ENCODE results near the gene WFS1.

WFS1 gene

DNA sequence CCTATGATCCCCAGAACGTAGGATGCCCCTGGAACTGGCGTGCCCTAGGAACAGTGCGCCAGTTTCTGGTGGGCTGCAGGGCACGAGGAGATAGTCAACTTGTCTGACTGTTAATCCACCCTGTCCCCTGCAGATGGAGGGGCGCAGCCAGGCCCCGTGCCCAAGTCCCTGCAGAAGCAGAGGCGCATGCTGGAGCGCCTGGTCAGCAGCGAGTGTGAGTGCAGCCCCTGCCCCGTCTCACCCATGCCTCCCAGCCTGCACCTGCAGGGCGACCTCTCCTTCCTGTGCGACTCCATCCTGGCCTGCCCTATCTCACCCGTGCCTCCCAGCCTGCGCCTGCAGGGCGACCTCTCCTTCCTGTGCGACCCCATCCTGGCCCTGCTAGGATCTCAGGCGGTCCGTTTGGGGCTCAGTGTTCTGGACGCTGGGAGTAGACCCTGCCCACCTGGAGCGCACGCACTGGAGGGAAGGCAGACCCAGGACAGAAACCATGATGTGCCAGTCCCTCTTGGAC is 22.2 kb downstream of the WFS1 start:
- DNase-seq (ENCODE audit: low read depth): no peak
- TF ChIP-seq, protein P1, sequence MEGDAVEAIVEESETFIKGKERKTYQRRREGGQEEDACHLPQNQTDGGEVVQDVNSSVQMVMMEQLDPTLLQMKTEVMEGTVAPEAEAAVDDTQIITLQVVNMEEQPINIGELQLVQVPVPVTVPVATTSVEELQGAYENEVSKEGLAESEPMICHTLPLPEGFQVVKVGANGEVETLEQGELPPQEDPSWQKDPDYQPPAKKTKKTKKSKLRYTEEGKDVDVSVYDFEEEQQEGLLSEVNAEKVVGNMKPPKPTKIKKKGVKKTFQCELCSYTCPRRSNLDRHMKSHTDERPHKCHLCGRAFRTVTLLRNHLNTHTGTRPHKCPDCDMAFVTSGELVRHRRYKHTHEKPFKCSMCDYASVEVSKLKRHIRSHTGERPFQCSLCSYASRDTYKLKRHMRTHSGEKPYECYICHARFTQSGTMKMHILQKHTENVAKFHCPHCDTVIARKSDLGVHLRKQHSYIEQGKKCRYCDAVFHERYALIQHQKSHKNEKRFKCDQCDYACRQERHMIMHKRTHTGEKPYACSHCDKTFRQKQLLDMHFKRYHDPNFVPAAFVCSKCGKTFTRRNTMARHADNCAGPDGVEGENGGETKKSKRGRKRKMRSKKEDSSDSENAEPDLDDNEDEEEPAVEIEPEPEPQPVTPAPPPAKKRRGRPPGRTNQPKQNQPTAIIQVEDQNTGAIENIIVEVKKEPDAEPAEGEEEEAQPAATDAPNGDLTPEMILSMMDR (IDR thresholded peaks at IDR 0.05; ENCODE audit: control insufficient read depth, insufficient read depth, low read depth, low read length, missing control alignments): no peak
- no peak overlapping the region for H3K4me3 ChIP-seq (ENCODE audit: control insufficient read depth, low read depth, low read length)

DNA sequence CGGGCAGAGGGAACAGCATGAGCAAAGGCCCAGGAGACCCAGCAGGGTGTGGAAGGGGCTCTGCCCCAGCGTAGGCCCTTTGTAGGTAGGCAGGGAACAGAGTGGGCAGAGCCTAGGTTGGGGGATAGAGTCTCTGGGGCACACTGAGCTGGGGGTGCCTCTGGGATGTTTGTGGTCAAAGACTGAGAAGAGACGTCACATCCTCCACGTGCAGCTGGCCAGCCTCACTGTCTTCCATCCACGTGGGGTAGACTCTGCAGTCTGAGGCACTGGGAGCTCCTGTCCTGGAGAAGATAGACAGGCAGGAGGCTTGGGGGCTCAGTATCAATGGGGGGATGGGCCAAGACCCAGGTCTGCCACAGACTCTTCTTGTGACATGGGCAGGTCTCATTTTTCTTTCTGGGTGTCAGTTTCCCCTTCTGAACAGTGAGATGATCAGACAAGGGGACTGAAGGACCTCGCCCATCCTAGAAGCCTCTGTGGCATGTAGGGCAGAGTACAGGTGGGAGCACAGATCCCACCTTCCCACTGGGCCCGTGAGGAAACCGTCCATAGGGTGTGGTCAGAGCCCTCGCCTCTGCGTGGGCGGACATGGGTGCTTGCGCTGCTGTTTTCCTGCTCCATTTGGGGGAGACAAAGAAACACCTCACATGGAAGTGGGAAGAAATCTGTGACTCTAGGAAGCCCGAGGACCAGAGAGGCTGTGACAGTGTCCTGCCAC is 22.9 kb downstream of the WFS1 start:
- no peak overlapping the region for H3K4me3 ChIP-seq (ENCODE audit: control insufficient read depth, low read depth, low read length)
- DNase-seq (ENCODE audit: low read depth): no peak
- TF ChIP-seq, protein P1 (IDR thresholded peaks at IDR 0.05; ENCODE audit: control insufficient read depth, insufficient read depth, low read depth, low read length, missing control alignments): no peak

DNA sequence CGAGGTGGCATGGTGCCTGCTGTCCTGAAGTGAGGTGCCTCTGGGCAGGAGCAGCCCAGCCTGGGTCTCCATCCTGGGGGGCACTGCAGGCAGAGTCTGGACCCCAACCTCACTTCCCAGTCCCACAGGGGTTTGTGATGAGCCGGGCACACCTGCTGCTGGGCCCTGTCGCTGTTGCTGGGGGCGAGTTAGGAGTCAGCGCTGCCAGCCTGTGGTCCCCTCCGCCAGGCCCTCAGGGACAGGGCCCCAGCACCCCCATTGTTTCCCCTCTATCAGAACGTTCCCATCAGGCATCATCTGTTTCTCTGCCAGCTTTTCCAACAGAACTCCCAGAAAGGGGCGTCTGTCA is 23.4 kb downstream of the WFS1 start:
- TF ChIP-seq, protein P1 (IDR thresholded peaks at IDR 0.05; ENCODE audit: control insufficient read depth, insufficient read depth, low read depth, low read length, missing control alignments): no peak
- no peak overlapping the region for H3K4me3 ChIP-seq (ENCODE audit: control insufficient read depth, low read depth, low read length)
- DNase-seq (ENCODE audit: low read depth): no peak

DNA sequence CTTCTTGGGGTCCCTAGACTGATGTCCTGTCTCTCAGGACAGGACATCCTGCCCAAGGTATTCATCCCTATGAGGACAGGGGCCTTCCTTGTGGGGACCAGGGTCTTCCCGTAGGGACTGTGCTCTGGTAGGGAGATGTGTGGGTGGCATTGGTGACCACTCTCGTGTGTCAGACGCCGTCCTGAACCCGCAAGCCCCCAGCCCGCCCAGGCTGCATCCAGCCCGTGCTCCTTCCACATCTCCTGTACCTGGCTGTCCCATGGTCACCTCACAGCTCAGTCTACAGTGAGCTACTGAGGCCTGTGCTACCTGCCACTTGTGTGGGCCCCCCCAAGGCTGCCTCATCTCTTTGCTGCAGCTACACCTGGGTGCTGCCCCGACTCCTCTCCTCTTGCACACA is 24.0 kb downstream of the WFS1 start:
- H3K4me3 ChIP-seq (ENCODE audit: control insufficient read depth, low read depth, low read length): no peak overlapping the region
- DNase-seq (ENCODE audit: low read depth): no peak
- TF ChIP-seq, protein P1 (IDR thresholded peaks at IDR 0.05; ENCODE audit: control insufficient read depth, insufficient read depth, low read depth, low read length, missing control alignments): no peak

DNA sequence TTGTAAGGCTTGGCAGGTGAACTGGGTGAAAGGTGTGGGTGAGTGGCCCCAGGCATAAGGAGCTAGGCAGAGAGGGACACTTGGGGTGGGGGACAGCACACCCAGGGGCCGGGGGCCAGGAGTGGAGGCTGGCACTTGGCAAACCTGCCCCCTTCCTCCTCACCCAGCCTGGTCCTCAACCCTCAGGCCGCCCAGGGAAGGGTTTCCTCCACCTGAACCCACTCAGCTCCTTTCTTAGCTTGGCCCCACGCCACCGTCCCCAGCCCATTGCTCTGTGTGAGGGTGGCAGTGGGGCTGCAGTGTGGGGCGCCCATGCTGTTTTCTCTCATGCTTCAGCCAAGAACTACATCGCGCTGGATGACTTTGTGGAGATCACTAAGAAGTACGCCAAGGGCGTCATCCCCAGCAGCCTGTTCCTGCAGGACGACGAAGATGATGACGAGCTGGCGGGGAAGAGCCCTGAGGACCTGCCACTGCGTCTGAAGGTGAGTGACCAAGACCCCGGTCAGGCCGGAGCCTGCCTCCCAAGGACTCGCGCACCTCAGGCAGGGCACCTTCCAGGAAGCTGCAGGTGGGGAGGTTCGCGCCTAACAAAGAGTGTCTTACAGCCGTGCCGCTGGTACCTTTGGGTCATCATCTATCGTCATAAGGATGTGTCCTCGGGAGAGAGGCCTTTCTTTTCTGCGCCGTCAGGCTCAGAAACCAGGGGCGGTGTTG is 25.2 kb downstream of the WFS1 start:
- TF ChIP-seq, protein P1 (IDR thresholded peaks at IDR 0.05; ENCODE audit: control insufficient read depth, insufficient read depth, low read depth, low read length, missing control alignments): no peak
- DNase-seq (ENCODE audit: low read depth): no peak
- H3K4me3 ChIP-seq (ENCODE audit: control insufficient read depth, low read depth, low read length): no peak overlapping the region

DNA sequence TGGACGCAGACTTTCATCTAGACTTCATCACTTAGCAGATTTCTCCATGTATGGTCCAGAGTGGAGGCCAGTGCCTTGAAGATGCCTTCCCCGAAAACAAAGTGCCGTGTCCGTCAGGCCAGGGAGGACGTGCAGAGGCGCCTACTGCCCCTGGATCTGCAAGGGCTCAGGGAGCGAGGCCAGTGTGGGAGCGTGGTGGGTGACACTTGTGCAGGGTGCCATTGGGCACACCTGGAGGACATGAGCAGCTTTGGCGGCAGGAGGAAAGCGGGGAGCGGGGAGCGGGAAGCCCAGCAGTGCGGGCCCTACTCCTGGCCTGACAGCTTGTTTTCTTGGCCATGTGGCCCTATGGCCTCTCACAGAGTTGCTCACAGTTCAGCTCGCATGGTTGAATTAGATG is 25.8 kb downstream of the WFS1 start:
- TF ChIP-seq, protein P1 (IDR thresholded peaks at IDR 0.05; ENCODE audit: control insufficient read depth, insufficient read depth, low read depth, low read length, missing control alignments): no peak

More for the DNA sequence above, 25.8 kb downstream of the WFS1 start:
- H3K4me3 ChIP-seq (ENCODE audit: control insufficient read depth, low read depth, low read length): no peak overlapping the region
- DNase-seq (ENCODE audit: low read depth): no peak
